ENCODE data around the gene CDC42EP5.

DNA sequence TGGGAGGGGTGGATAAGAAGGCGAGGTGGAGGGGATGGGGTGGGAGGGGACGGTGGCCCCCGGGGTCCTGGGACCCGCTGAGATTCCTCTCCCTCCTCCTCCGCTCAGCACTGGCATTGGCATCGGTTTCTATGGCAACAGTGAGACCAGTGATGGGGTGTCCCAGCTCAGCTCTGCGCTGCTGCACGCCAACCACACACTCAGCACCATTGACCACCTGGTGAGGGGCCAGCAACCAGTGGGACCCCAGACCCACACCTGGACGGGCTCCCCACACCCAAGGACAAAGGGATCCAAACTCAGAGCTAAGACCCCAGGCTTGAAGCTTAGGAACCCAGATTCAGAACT is 52.0 kb downstream of the CDC42EP5 start:
- TF ChIP-seq POLR2A (IDR thresholded peaks at IDR 0.05; ENCODE audit: low read depth) (no peak), EP300 (IDR thresholded peaks at IDR 0.05) (no peak)
- TF ChIP-seq, protein P1, sequence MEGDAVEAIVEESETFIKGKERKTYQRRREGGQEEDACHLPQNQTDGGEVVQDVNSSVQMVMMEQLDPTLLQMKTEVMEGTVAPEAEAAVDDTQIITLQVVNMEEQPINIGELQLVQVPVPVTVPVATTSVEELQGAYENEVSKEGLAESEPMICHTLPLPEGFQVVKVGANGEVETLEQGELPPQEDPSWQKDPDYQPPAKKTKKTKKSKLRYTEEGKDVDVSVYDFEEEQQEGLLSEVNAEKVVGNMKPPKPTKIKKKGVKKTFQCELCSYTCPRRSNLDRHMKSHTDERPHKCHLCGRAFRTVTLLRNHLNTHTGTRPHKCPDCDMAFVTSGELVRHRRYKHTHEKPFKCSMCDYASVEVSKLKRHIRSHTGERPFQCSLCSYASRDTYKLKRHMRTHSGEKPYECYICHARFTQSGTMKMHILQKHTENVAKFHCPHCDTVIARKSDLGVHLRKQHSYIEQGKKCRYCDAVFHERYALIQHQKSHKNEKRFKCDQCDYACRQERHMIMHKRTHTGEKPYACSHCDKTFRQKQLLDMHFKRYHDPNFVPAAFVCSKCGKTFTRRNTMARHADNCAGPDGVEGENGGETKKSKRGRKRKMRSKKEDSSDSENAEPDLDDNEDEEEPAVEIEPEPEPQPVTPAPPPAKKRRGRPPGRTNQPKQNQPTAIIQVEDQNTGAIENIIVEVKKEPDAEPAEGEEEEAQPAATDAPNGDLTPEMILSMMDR (IDR thresholded peaks at IDR 0.05) = no peak
